IMR-90 (cell line): ENCODE measurements around the gene HNRNPH3. TPM values are rescaled to one million over a fixed set of nuclear protein-coding genes. Genes with fewer than 3 reads are reported as not detected.

ENCODE experiments used
- ATAC-seq: fragments of 200-7000 bp; cut with Tn5 transposase; 2 replicates; pipeline ENCODE4 v1.9.1; 2020; ENCODE audit warnings: low read depth, mild to moderate bottlenecking, moderate library complexity
- BruUV-seq: library from RNA; stranded (reverse); fragments of 400-500 nt; replicated peaks from 2 replicates; lab custom pipeline; 2021; lab: Mats Ljungman, UMichigan
- CTCF ChIA-PET: fragments of 300-600 bp; formaldehyde crosslinking; extraction: SDS; loops from one replicate; lab custom pipeline; 2021; ENCODE audit warnings: antibody characterized with exemption; lab: Yijun Ruan, JAX
- POLR2A ChIA-PET: fragments of 300-600 bp; sonication (Branson Sonifier 250); formaldehyde crosslinking; loops from one replicate; lab custom pipeline; 2022; ENCODE audit warnings: antibody characterized with exemption; ENCODE audit not compliant: unreplicated experiment; lab: Charles Lee
- DNase-seq: peaks from one replicate; pipeline ENCODE4 v3.0.0; 2013
- H2AFZ ChIP-seq: replicated peaks from 2 replicates; pipeline ENCODE3; 2013; ENCODE audit warnings: low read length, mild to moderate bottlenecking; ENCODE audit not compliant: poor library complexity
- H2AK5ac ChIP-seq: 2 replicates; pipeline ENCODE4 v1.6.1; 2013; ENCODE audit warnings: low read depth, low read length, inconsistent platforms
- H2AK9ac ChIP-seq: replicated peaks from 2 replicates; pipeline ENCODE3; 2013; ENCODE audit warnings: mild to moderate bottlenecking, low read depth, low read length, moderate library complexity; ENCODE audit not compliant: poor library complexity
- H2BK120ac ChIP-seq: 2 replicates; pipeline ENCODE4 v1.6.1; 2013; ENCODE audit warnings: low read depth, low read length, inconsistent platforms
- H2BK15ac ChIP-seq: 3 replicates; pipeline ENCODE4 v1.6.1; 2013; ENCODE audit warnings: low read depth, low read length, inconsistent platforms
- H2BK20ac ChIP-seq: 2 replicates; pipeline ENCODE4 v1.6.1; 2013; ENCODE audit warnings: low read depth, mild to moderate bottlenecking, inconsistent platforms, low read length, moderate library complexity
- H2BK5ac ChIP-seq: 2 replicates; pipeline ENCODE4 v1.6.1; 2013; ENCODE audit warnings: mild to moderate bottlenecking, low read depth, low read length, inconsistent platforms; ENCODE audit not compliant: poor library complexity, severe bottlenecking
- H3K14ac ChIP-seq: replicated peaks from 2 replicates; pipeline ENCODE4 v1.6.1; 2013; ENCODE audit warnings: low read depth, low read length, inconsistent platforms
- H3K18ac ChIP-seq: 2 replicates; pipeline ENCODE4 v1.6.1; 2013; ENCODE audit warnings: low read depth, low read length, control low read depth
- H3K23ac ChIP-seq: 2 replicates; pipeline ENCODE4 v1.6.1; 2013; ENCODE audit warnings: low read depth, low read length, inconsistent platforms
- H3K27ac ChIP-seq: 2 replicates; pipeline ENCODE4 v1.5.1; 2013; ENCODE audit warnings: mild to moderate bottlenecking, control low read depth, low read length; ENCODE audit not compliant: insufficient read depth
- H3K27me3 ChIP-seq: 2 replicates; pipeline ENCODE4 v1.6.1; 2013; ENCODE audit warnings: low read length; ENCODE audit not compliant: control insufficient read depth, insufficient read depth
- H3K36me3 ChIP-seq: 2 replicates; pipeline ENCODE4 v1.6.1; 2013; ENCODE audit warnings: low read length, mixed read lengths; ENCODE audit not compliant: control insufficient read depth, insufficient read depth
- H3K4ac ChIP-seq: 2 replicates; pipeline ENCODE4 v1.6.1; 2013; ENCODE audit warnings: low read depth, low read length, inconsistent platforms
- H3K4me1 ChIP-seq: 2 replicates; pipeline ENCODE4 v1.6.1; 2013; ENCODE audit warnings: low read length, mixed read lengths; ENCODE audit not compliant: control insufficient read depth, insufficient read depth
- H3K4me2 ChIP-seq: 2 replicates; pipeline ENCODE4 v1.6.1; 2013; ENCODE audit warnings: low read depth, mild to moderate bottlenecking, control low read depth, low read length, moderate library complexity
- H3K4me3 ChIP-seq: 2 replicates; pipeline ENCODE4 v1.5.1; 2013; ENCODE audit warnings: low read depth, mild to moderate bottlenecking, control low read depth, low read length, moderate library complexity; ENCODE audit not compliant: insufficient read depth
- H3K56ac ChIP-seq: 2 replicates; pipeline ENCODE4 v1.6.1; 2013; ENCODE audit warnings: low read length, inconsistent platforms; ENCODE audit not compliant: insufficient read depth; ENCODE audit errors: extremely low read depth
- H3K79me1 ChIP-seq, 2 experiments: 2 replicates each; pipeline ENCODE4 v1.6.1; 2013; ENCODE audit warnings: low read length in 2 of 2, inconsistent platforms in 1 of 2, low read depth in 1 of 2
- H3K9ac ChIP-seq: 2 replicates; pipeline ENCODE4 v1.6.1; 2013; ENCODE audit warnings: low read depth, low read length, control low read depth
- H3K9me1 ChIP-seq: 2 replicates; pipeline ENCODE4 v1.6.1; 2013; ENCODE audit warnings: low read length, inconsistent platforms; ENCODE audit not compliant: insufficient read depth
- H3K9me3 ChIP-seq: 2 replicates; pipeline ENCODE4 v1.6.1; 2013; ENCODE audit warnings: low read length; ENCODE audit not compliant: control insufficient read depth, insufficient read depth
- H4K20me1 ChIP-seq: 2 replicates; pipeline ENCODE4 v1.6.1; 2013; ENCODE audit warnings: low read length, inconsistent platforms; ENCODE audit not compliant: insufficient read depth
- H4K5ac ChIP-seq: 2 replicates; pipeline ENCODE4 v1.6.1; 2013; ENCODE audit warnings: mild to moderate bottlenecking, low read depth, low read length, control low read depth
- H4K8ac ChIP-seq, 2 experiments: 2 replicates each; pipeline ENCODE4 v1.6.1; 2013; ENCODE audit warnings: low read depth in 2 of 2, low read length in 2 of 2, control low read depth in 1 of 2, inconsistent platforms in 1 of 2
- H4K91ac ChIP-seq: 2 replicates; pipeline ENCODE4 v1.6.1; 2013; ENCODE audit warnings: low read depth, low read length, inconsistent platforms; ENCODE audit not compliant: insufficient read depth
- CHD1 ChIP-seq: IDR thresholded peaks from 2 replicates; pipeline ENCODE4 v1.6.1; 2012; ENCODE audit warnings: low read depth, low read length, improper control_type of control experiment
- ELK1 ChIP-seq: fragments of 150-350 bp; IDR thresholded peaks from 2 replicates; pipeline ENCODE4 v1.6.1; 2016; ENCODE audit warnings: low read depth, mild to moderate bottlenecking, low read length, moderate library complexity, borderline replicate concordance
- FOS ChIP-seq: fragments of 150-350 bp; IDR thresholded peaks from 2 replicates; pipeline ENCODE4 v1.6.1; 2016; ENCODE audit warnings: low read depth, low read length
- MAFK ChIP-seq: IDR thresholded peaks from 2 replicates; pipeline ENCODE4 v1.6.1; 2012; ENCODE audit warnings: low read depth, low read length, improper control_type of control experiment
- MAZ ChIP-seq: IDR thresholded peaks from 2 replicates; pipeline ENCODE4 v1.6.1; 2012; ENCODE audit warnings: low read depth, mild to moderate bottlenecking, low read length, improper control_type of control experiment, moderate library complexity, borderline replicate concordance
- MXI1 ChIP-seq: IDR thresholded peaks from 2 replicates; pipeline ENCODE4 v1.6.1; 2012; ENCODE audit warnings: low read depth, mild to moderate bottlenecking, low read length, moderate library complexity, borderline replicate concordance
- NFE2L2 ChIP-seq: fragments of 150-350 bp; IDR thresholded peaks from 2 replicates; pipeline ENCODE4 v1.6.1; 2016; ENCODE audit warnings: low read depth, mild to moderate bottlenecking, low read length
- POLR2A ChIP-seq: IDR thresholded peaks from 2 replicates; pipeline ENCODE4 v1.6.1; 2012; ENCODE audit warnings: mild to moderate bottlenecking, low read depth, low read length
- RAD21 ChIP-seq: IDR thresholded peaks from 2 replicates; pipeline ENCODE4 v1.6.1; 2012; ENCODE audit warnings: low read length, improper control_type of control experiment
- RCOR1 ChIP-seq: IDR thresholded peaks from 2 replicates; pipeline ENCODE4 v1.6.1; 2012; ENCODE audit warnings: mild to moderate bottlenecking, low read length, improper control_type of control experiment; ENCODE audit not compliant: insufficient replicate concordance
- WGBS, 2 experiments: methylation state at CpG; one replicate each; pipeline versions ENCODE4 v1.1.5 to v1.1.7; 2013; ENCODE audit warnings: missing lambda C conversion rate in 2 of 2; ENCODE audit not compliant: insufficient read length in 1 of 2; ENCODE audit errors: extremely low coverage in 2 of 2; 5-methylcytosine and 5-hydroxymethylcytosine counted together
- dilution Hi-C: fragments of 300-500 bp; cut with HindIII; formaldehyde crosslinking; loops from one replicate; pipeline ENCODE4 v1.14.3; 2018; ENCODE audit warnings: low sequenced_read_pairs; ENCODE audit not compliant: unreplicated experiment
- in situ Hi-C: fragments of 300-500 bp; cut with MboI; formaldehyde crosslinking; loops from 3 replicates; pipeline ENCODE4 v1.14.3; 2019; ENCODE audit warnings: low sequenced_read_pairs, inconsistent platforms, mixed read lengths
- intact Hi-C: fragments of 100-400 bp; cut with micrococcal nuclease; formaldehyde crosslinking; loops from 2 replicates; pipeline ENCODE4 v1.10.0; 2022
- polyA plus RNA-seq, 3 experiments: library from polyadenylated mRNA; depleted of rRNA; stranded (reverse); fragments of >200 nt; gene quantifications; 2 replicates each; pipeline ENCODE4 v1.2.3, GENCODE V29; 2012; ENCODE audit warnings: low replicate concordance in 1 of 3
- total RNA-seq: library from RNA; depleted of rRNA; stranded (reverse); fragments of >200 nt; gene quantifications from 2 replicates; pipeline ENCODE4 v1.2.3, GENCODE V29; 2012

The HNRNPH3 gene
- total and polyA plus RNA-seq, 2 of the 4 experiments (the other 2 are of a cell fraction), result 10.6 to 142 TPM

GRCh38 chr10:68365611-68366010 is 33.7 kb downstream of the HNRNPH3 start:
- no peak overlapping the region for H2BK120ac ChIP-seq
- H2BK5ac ChIP-seq, result no peak overlapping the region
- no peak overlapping the region for H3K14ac ChIP-seq
- TF ChIP-seq RAD21, result no peak
- TF ChIP-seq RCOR1, result no peak
- no peak for TF ChIP-seq MXI1
- no peak for TF ChIP-seq MAZ
- TF ChIP-seq CHD1, result no peak
- TF ChIP-seq NFE2L2, result no peak
- no peak for TF ChIP-seq FOS
- no peak for TF ChIP-seq MAFK
- TF ChIP-seq POLR2A, result no peak
- no peak for TF ChIP-seq ELK1
- H2AFZ ChIP-seq, result no peak overlapping the region
- no peak overlapping the region for H4K8ac ChIP-seq
- in situ Hi-C loops, result no loop called here
- no CpG with 5 or more reads among the region's 2 CpGs for WGBS, 2 experiments
- dilution Hi-C loops, result no loop called here
- peaks cover 0 to 2% of the 10 kb centered on the region in 2 experiments; a peak in 1 of 4 replicates for H3K79me1 ChIP-seq
- no peak overlapping the region for H3K27ac ChIP-seq
- H2AK9ac ChIP-seq, result no peak overlapping the region
- H3K4me1 ChIP-seq, result no peaks in the 10 kb centered on the region
- no peaks in the 10 kb centered on the region for H3K9me3 ChIP-seq
- no peak for ATAC-seq
- H3K9me1 ChIP-seq, result no peaks in the 10 kb centered on the region
- DNase-seq, result no peak
- CTCF ChIA-PET, result no interaction called here
- H3K18ac ChIP-seq, result no peak overlapping the region
- BruUV-seq, result no TSS peak
- POLR2A ChIA-PET, result no interaction called here
- H3K36me3 ChIP-seq, result peaks cover 36% of the 10 kb centered on the region
- H3K4ac ChIP-seq, result no peak overlapping the region
- no peak overlapping the region for H4K5ac ChIP-seq
- H2BK15ac ChIP-seq, result no peak overlapping the region
- no peak overlapping the region for H3K4me3 ChIP-seq
- no peaks in the 10 kb centered on the region for H3K27me3 ChIP-seq
- no peak overlapping the region for H3K4me2 ChIP-seq
- no peak overlapping the region for H3K56ac ChIP-seq
- H2AK5ac ChIP-seq, result no peak overlapping the region
- intact Hi-C loops, result no loop called here
- H4K20me1 ChIP-seq, result no peaks in the 10 kb centered on the region
- no peak overlapping the region for H3K23ac ChIP-seq
- H2BK20ac ChIP-seq, result no peak overlapping the region
- no peak overlapping the region for H3K9ac ChIP-seq
- no peak overlapping the region for H4K91ac ChIP-seq
